T-helper 1 cell treated with Interleukin-12 subunit alpha and Interleukin-12 subunit beta and Interleukin-4 antibody, amounts not matched to agents 30 ng/mL and 1 ng/mL, for 36 hours (primary cell): ENCODE data around the gene TMSB15B. TPM values are rescaled to one million over a fixed set of nuclear protein-coding genes. Genes with fewer than 3 reads are reported as not detected.
"Not testable (repeated sequence)": the region's sequence is repeated elsewhere in the genome, so short reads cannot be mapped to it uniquely, and the experiment has no call there.

ENCODE experiments used
- intact Hi-C: fragments of 100-400 bp; cut with micrococcal nuclease; formaldehyde crosslinking; loops from one replicate; pipeline ENCODE4 v1.15.1; 2024
- total RNA-seq: library from RNA; stranded (reverse); gene quantifications from 2 replicates; pipeline ENCODE4 v1.2.3, GENCODE V29; 2022

Gene TMSB15B
- total RNA-seq: 7.7 and 8.3 TPM in 2 replicates

DNA sequence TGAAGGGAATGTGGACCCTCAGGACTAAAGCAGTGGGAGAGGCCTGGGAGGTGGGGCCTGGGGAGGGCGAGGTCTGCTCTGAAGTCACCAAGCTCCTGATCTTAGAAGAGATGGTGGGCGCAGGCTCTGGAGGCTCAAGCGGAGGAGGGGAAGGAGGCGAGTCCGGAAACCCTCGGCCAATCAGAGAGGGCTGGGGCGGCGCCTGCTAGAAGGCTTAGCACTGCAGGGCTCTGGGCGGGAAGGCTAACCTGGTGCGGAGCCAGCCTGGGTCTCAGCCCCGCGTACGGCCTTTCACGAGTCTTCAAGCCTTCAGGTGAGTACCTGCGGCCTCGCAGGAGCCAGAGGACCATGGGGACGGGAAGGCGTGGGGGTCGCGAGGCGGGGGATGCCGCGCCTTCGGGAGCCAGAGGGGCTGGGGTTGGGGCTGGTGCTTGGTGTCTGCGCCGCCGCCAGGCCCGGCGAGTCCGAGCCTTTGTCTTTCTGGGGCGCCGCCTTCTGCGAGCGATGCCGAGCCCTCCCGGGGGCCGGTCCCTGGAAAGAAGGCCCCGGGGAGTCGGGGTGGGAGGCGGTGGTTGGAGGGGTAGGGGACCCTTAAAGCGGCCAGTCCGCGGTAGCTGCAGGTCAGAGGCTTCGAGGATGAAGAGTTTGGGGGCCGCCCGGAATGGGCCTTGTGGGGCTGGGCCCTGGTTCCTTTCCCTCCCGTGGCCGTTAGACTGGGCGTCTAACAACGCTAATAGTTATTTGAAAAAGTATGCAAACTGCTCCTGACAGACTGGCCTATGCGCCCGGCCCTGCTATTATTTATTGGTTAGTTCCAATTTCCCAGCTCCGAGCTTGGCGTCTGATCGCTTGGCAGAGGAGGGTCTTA lies at the start of gene TMSB15B:
Gene TMSB15B (plus strand): TSS at position 217 of the 868 bp plus-strand sequence.
- intact Hi-C loops: not testable (repeated sequence)

DNA sequence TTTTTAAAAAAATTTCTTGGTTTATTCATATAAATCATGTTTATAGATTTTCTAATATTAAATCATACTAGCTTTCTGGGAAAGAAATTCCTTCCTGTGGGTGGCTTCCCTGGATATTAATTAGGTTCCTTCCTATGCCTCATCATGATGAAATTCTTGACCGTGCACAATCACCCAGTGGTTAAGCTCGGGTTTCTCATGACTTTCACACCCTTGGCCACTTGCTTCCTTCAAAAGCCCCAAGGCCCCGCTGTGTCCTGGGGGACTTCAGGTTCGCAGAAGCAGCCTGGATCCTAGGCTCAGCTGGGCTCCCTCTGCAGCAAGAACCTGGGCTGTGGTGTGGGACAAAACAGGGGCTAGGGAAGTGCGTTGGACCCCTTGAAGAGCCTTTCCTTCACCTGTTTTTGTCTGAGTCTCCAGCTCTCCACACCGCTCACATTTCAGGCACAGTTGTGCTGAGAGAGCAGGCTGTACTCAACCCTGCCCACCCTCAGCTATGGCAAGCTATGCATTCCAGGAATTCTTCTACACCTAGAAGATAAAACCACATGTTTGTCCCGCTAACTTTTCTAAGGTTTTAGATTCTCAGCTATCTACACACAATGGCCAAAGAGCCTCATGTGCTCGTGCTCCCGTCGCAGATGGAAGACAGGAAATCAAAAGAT lies 48.9 kb upstream of the TMSB15B start:
- intact Hi-C loops: loop anchor here (10.0 kb wide), 1 partner anchor 359 kb away; no protein-coding TSS in a partner anchor

DNA sequence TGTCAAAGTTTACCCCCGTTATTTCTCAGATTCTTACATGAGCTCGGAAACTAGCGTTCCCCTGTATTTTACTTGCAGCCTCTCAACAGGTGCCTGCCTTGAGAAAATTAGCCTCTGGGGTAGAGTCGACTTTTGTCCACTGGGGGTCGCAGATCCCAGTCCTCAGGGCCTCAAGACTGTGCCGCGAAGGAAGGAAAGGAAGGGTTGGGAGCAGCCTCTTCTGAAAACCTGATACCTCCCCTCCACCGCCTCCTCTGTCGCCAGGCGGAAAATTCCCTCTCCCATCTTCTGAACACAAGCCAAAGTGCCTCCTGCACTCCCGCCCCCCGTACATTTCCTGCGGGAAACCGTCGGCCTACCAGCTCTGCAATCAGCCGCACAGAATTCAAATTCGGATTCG lies 44.4 kb upstream of the TMSB15B start:
- intact Hi-C loops: loop anchor here (1.0 to 10.0 kb wide), 9 partner anchors 23 to 1151 kb away; partner anchors contain the start of genes RAB9B, SLC25A53 and ZCCHC18

DNA sequence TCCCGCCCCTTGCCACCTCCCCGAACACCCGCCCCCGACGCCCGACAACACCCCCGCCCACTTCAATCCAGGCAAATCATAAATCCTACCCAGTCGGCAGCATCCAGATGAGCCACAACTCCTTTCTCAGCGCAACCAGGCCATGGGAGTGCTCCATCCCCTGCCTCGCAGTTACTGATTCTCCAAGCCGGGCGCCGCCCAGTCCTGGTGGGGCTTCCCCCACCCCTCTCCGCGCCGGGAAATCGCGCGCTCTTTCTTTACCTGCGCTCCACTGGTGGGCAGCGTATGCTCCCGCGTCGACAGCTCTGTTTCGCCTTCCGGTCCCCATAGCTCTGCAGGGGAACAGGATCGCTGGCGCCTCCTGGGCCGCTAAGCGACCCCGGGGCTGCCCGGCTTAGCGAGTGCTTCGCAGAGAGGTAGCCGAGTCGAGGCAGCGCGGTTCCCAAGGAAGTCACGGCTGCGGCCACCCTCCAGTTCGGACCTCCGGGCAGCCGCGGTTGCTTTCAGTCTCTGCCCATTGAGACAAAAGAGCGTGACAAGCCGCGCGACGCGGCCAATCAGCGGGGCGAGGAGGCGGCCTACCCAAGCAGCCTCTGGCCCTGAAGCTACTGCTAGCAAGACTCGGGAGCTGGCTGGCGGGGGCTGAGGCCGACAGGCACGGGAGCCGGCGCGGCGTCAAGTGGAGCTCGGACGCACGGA lies 43.7 kb upstream of the TMSB15B start:
- intact Hi-C loops: loop anchor here (1.0 to 10.0 kb wide), 11 partner anchors 23 to 1151 kb away; partner anchors contain the start of genes FAM199X, RAB9B, SLC25A53 and ZCCHC18

DNA sequence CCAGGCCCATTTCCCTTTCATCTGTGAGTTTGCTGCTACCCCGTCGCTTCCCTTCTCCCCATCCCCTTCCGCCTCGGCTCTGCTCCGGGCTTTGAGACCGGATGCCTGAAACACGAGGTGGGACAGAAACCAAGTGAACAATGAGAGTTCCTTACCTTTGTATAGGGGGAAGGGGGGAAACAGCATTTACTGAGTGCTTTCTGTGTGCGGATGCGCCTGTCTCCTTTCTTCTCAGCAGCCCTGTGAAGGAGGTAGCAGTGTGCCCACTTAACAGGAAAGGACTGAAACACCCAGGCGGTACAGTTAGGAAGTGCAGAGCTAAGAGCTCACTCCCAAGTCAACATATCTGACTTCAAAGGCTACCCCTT lies 43.2 kb upstream of the TMSB15B start:
- intact Hi-C loops: loop anchor here (1.0 to 10.0 kb wide), 8 partner anchors 74 to 1152 kb away; partner anchors contain the start of genes FAM199X, RAB9B, SLC25A53 and ZCCHC18

DNA sequence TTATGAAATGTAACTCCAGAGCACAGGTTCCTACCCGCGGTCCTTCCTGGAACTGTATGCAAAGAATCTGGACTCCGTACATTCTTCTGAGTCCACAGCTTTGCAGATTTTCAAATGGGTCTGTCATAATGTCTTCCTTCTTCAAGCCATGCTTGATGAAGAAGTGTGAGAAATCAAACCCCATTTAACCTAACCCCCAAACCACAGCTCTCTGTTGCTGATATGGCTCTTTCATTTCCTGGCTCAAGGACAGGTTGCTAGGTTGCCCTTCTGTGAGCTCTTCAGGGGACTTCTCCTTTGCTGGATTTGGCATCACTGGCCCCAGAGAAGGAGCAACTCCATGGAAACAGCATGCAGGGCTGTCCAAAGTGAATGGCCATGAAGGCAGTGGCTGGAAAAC lies 41.9 kb upstream of the TMSB15B start:
- intact Hi-C loops: not testable (repeated sequence)

DNA sequence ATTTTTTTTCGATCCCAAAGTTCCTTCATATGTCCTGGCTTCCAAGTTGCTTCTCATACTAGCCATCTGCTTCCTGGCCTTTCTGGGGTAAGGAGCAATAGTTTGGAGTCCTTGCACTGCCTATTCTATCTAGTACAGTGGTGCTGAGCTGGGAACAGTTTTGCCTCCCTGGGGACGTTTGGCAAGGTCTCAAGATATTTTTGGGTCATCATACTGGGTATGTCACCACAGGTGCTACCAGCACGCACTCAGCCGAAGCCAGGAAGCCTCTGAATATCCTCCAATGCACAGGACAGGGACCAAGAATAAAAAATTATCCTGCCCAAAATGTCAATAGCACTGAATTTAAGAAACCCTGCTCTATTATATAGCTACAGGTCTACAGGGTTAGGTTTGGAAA lies 35.4 kb upstream of the TMSB15B start:
- intact Hi-C loops: no loop called here

DNA sequence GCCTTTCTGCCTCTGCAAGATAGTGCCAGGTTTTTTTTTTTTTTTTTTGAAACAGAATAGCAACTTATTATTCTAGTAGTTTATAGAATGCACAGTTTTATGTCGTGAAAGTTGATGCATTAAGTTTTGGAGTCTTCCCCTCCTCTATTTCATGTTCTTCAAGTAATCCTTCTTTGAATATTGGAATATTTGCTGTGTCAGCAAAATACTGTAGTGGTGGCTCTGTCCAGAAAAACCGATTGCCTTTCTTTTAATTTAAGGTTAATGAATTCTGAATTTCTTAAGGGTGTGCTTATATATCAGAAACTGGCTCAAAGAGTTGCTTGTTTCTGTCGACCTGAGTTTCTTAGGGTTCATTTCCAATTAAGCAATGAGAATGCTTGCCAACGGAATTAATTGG lies 34.8 kb upstream of the TMSB15B start:
- intact Hi-C loops: no loop called here

DNA sequence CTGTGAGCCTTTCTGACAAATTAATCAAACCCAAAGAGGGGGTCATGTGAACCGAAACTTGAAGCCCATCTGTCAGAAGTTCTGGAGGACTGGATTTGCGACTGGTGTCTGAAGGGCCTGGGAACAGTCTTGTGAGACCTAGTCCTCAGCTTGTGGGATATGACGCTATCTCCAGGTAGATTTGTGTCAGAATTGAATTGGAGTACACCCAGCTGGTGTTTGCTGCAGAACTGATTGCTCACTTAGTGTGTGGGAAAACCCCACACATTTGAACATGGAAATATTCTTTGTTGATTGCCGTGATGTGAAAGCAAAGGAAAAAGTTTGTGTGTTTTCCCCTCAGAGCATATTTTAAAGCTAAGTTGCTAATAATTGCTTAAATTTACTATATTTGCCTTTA lies 30.3 kb upstream of the TMSB15B start:
- intact Hi-C loops: no loop called here

DNA sequence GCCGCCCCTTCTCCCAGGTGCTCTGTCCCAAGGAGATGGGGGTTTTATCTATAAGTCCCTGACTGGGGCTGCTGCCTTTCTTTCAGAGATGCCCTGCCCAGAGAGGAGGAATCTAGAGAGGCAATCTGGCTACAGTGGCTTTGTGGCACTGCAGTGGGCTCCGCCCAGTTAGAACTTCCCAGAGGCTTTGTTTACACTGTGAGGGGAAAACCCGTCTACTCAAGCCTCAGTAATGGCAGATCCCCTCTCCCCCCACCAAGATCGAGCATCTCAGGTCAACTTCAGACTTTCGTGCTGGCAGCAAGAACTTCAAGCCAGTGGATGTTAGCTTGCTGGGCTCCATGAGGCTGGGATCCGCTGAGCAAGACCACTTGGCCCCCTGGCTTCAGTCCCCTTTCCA lies 22.2 kb upstream of the TMSB15B start:
- intact Hi-C loops: not testable (repeated sequence)

DNA sequence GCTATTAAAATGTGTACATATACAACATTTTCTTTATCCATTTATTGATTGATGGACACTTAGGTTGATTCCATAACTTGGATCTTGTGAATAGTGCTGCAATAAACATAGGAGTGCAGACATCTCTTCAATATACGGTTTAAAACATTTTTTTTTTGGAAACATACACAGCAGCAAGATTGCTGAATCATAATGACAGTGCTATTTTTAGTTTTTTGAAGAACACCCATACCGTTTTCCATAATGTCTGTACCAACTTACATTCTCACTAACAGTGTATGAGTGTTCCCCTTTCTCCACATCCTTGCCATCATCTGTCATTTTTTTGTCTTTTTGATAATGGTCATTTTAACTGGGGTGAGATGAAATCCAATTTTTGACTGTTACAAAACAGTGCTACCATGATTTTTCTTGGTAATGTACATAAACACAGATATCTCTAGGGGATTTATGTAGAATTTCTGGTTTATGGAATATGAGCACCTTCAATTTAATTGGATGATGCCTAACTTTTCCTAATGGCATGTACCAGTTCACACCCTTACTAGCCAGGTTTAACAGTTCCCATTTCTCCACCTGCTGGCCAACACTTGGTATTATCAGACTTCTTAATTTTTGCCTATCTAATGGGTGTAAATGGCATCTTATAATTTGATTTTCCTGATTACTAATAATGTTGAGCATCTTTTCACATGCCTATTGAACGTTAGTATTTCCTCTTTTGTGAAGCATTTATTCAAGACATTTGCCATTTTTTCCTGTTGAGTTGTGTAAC lies 21.0 kb upstream of the TMSB15B start:
- intact Hi-C loops: loop anchor here (1.0 kb wide), 2 partner anchors 23 to 96 kb away; no protein-coding TSS in a partner anchor

DNA sequence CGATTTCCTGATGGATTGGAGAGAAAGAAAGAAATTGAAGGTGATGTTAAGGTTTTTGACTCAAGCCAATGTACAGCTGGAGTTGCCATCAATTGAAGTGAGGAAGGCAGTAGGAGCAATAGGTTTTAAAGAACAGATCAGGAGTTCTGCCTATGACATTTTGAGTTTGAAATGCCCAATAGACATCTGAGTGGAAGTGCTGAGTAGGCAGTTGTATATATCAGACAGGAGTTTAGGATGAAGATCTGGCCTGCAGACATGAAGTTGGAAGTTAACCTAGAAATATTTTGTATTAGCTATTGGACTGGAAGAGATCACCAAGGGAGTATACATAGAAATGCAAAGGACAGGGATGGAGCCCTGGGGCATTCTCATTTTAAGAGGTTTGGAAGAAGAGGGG lies 12.9 kb upstream of the TMSB15B start:
- intact Hi-C loops: no loop called here

DNA sequence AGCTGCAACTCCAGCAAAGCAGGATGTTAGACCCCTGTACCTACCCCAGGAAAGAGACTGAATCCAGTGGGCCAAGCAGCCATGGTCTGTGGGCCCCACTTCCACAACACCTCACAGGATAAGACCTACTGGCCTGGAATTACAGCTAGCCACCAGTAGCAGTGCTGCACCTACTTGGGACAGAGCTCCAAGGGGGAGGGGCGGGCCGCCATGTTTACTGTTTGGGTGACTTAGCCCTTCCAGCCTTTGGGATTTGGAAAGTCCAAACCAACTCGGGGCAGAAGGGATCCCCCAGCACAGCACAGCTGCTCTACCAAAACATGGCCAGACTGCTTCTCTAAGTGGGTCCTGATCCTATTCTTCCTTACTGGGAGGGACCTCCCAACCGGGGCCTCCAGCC lies 9.1 kb upstream of the TMSB15B start:
- intact Hi-C loops: no loop called here

DNA sequence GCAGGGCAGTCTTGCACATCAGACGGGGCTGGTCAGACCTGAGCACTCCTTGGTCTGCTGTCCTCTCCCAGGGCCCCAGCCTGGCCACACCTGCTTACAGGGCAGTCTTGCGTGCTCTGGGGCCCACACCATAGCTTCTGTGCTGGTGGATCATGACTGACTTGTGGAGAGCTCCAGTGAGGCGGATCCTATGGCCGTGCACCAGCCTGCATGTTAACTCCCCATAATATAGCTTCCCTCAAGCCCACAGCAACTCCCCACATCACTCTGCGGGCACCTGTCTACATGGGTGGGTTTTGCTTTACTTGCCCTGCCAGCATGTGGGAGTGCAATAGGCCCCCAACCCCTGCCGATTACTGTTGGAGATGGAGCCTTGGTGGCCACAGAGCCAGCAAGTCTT lies 8.2 kb upstream of the TMSB15B start:
- intact Hi-C loops: no loop called here

DNA sequence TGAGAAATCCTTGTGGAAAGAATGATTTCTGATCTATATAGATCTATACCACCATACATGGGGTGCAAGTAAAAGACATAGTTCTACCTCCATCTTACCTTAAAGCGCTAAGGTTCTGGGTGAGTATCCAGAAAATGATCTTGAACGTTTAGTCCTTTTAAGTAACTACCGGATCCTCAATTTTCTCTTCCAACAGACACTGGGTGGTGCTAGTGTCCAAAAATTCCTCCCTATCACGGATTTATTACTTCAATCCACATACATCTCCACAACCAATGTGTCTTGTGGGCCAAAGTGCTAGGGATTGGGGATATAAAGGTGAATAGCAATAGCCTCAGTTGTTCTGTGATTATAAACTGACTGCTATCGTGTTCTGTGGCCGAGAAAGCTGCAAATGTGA lies 1.8 kb upstream of the TMSB15B start:
- intact Hi-C loops: not testable (repeated sequence)

DNA sequence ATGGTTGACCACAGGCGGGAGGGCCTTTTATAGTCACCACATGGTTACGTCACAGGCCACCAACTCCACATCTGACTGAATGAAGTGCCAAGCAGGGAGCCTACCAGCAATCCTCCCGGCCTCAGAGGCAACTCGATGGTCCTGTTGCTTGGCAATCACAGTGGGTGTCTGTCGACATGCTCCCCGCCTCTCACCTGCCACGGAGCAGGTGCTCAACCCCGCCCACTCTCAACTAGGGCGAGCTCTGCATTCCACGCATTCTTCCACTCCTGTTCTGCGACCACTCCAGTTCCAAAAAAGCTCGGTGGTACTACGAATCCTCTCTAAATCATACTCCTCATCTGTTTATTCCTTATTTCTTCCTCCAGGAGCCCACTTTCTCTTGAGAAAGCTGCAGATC lies 21.1 kb downstream of the TMSB15B start:
- intact Hi-C loops: not testable (repeated sequence)

DNA sequence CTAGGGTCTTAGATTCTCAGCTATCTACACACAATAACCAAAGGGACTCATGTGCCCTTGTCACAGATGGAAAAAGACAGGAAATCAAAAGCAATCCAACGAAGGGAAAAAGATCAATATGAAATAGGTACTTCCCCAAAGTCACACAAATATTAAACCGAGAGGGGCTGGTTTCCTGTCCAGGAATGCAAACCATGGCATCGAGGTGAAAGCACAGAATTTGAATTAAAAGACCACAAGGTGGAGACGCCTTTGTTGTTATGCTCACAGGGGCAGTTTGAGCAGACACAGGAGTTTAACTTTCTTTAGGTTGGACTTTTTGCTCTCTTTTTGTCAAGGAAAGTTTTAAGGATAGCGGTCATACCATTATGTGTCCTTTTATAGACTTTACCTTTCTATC lies 36.8 kb downstream of the TMSB15B start:
- intact Hi-C loops: no loop called here

DNA sequence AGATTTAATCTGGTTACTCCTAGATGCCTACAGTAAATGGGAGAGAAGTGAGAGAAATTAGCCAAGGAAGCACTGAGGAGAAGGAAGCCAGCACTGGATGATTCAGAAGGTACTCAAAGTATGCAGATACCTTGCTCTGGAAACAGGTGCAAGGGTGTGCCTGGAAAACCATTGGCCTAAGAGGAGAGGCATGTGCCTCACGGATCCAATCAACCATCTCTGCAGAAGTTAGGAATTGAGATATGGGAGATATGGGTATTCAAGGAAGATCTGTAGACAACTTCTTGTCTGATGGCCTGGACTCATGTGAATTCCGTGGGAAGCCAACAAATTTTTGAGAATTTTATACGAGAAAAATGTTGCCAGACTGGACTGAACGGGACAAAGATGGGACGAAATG lies 46.4 kb downstream of the TMSB15B start:
- intact Hi-C loops: no loop called here

DNA sequence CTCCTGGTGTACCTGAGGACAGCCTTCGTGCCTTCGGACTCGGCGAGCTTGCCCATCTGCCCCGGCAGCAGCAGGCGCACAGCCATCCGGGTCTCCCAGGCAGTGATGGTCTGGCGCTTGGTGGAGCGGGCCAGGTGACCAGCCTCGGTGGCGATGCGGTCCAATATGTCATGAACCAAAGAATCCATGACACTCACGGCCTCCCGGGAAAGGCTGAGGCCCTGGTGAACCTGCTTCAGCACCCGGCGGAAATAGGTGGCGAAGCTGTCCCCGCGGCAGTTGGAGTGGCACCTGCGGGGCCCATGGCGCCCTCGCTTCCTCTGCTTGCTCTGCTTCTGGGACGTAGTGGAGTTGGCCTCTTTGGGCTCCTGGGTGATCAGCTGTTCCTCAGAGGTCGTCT lies 50.7 kb downstream of the TMSB15B start:
- intact Hi-C loops: no loop called here

DNA sequence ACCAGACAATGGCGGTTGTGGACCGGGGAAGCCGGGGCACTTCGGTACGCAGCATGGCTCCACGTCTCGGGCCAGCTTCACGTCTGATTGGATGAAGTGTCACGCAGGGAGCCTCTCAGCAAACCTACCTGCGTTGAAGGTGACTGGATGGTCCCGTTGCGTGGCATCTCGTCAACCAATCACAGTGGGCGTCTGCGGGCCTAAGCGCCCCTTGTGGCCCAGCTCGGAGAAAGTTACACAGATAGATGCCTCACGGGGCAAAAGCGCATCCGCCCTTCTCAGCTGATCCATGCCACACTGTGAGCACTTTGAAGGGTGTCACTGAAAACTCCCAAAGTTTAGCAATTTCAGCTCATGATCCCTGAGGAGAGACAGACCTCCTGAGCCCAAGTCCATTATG lies 51.2 kb downstream of the TMSB15B start, which contains the start of gene H2BW1:
Gene H2BW1 (minus strand): TSS at position 103 of the 400 bp plus-strand sequence. CDS start 132 bp downstream, outside the sequence.
- intact Hi-C loops: no loop called here

DNA sequence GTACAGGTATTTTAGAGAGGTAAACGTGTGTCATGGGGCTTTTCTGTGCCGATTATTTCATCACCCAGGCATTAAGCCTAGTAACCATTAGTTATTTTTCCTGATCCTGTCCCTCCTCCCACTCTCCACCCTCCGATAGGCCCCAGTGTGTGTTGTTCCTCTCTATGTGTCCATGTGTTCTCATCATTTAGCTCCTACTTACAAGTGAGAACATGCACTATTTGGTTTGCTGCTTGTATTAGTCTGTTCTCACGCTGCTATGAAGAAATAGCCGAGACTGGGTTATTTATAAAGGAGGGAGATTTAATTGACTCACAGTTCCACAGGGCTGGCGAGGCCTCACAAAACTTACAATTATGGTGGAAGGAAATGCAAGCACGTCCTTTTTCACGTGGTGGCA lies 53.1 kb downstream of the TMSB15B start:
- intact Hi-C loops: not testable (repeated sequence)
